Lower lobe of right lung (tissue), 2 donors: ENCODE data around the gene TMEM97. TPM values are rescaled to one million over a fixed set of nuclear protein-coding genes. Genes with fewer than 3 reads are reported as not detected.

ENCODE experiments used
- ATAC-seq, 2 donors: fragments of 200-7000 bp; cut with Tn5 transposase; one replicate each; pipeline ENCODE4 v1.9.1; 2020 to 2022; ENCODE audit warnings: mild to moderate bottlenecking in 2 of 2, moderate library complexity in 2 of 2
- DNase-seq: peaks from one replicate; pipeline ENCODE4 v3.0.0-alpha.2; 2020
- H3K27ac ChIP-seq: fragments of 200-600 bp; one replicate; pipeline ENCODE4 v1.8.0; 2022
- H3K27me3 ChIP-seq: fragments of 200-600 bp; one replicate; pipeline ENCODE4 v1.8.0; 2022; ENCODE audit warnings: low read depth
- H3K36me3 ChIP-seq: fragments of 200-600 bp; one replicate; pipeline ENCODE4 v1.8.0; 2022; ENCODE audit warnings: mild to moderate bottlenecking
- H3K4me1 ChIP-seq: fragments of 200-600 bp; one replicate; pipeline ENCODE4 v1.8.0; 2022
- H3K4me3 ChIP-seq: fragments of 200-600 bp; one replicate; pipeline ENCODE4 v1.8.0; 2022; ENCODE audit warnings: mild to moderate bottlenecking
- H3K9me3 ChIP-seq: fragments of 200-600 bp; one replicate; pipeline ENCODE4 v1.8.0; 2022
- CTCF ChIP-seq: fragments of 200-600 bp; IDR thresholded peaks from one replicate; pipeline ENCODE4 v1.8.0; 2022; ENCODE audit warnings: antibody characterized with exemption, mild to moderate bottlenecking
- intact Hi-C: fragments of 100-400 bp; cut with DNase I; formaldehyde crosslinking; loops from one replicate; pipeline ENCODE4 v1.11.0; 2022
- microRNA-seq: library from miRNA; unstranded; fragments of <30 nt; microRNA quantifications from one replicate; pipeline ENCODE4 v1.2.0, GENCODE V29; 2020; ENCODE audit warnings: borderline number of aligned reads
- total RNA-seq: library from RNA; stranded (reverse); fragmentation: NEBNext Ultra II Directional; extraction: Animal tissue kit (Norgen Biotek cat#: 25700); gene quantifications from one replicate; pipeline ENCODE4 v1.2.1, GENCODE V29; 2021
- donor health status: DM: no; HTN: yes; CAD: no; lungs with severe emphysema.

TMEM97 gene
- total RNA-seq, 1 donor from 2014 or later = 51.5 TPM

- no peak for TF ChIP-seq CTCF
- Histone ChIP-seq H3K27me3 (peaks cover 4% of the 10 kb centered on the region), H3K9me3 (no peaks in the 10 kb centered on the region), H3K27ac (peak overlapping the region; percentile 50), H3K36me3 (no peaks in the 10 kb centered on the region), H3K4me1 (peaks cover 36% of the 10 kb centered on the region), H3K4me3 (peak overlapping the region; percentile 52)
- intact Hi-C loops = no loop called here
- DNase-seq = no peak
- peak; percentile 23 to 24 for ATAC-seq
Measured at GRCh38 chr17:28372203-28372944, 53.4 kb downstream of the TMEM97 start.

- peak overlapping the region; percentile 52 for H3K4me3 ChIP-seq
- H3K4me1 ChIP-seq = peaks cover 36% of the 10 kb centered on the region
- no peak overlapping the region for H3K27ac ChIP-seq
- H3K9me3 ChIP-seq = no peaks in the 10 kb centered on the region
- no peak for ATAC-seq
- peaks cover 4% of the 10 kb centered on the region for H3K27me3 ChIP-seq
- intact Hi-C loops = no loop called here
- no peaks in the 10 kb centered on the region for H3K36me3 ChIP-seq
- TF ChIP-seq CTCF = no peak
- no peak for DNase-seq
Measured at GRCh38 chr17:28372945-28373274, 53.9 kb downstream of the TMEM97 start.

Small RNAs within 50 kb of the gene (microRNA-seq; reads per million reads assigned to microRNA genes)
- gene MIR4723 = not detected

Other genes with a start within 250 kb of the TMEM97 start
- gene IFT20, start 16.3 kb downstream of the TMEM97 start, total RNA-seq = 33.2 TPM
- 56.1 TPM for gene TNFAIP1, start 16.6 kb downstream of the TMEM97 start, total RNA-seq
- gene POLDIP2, start 38.3 kb downstream of the TMEM97 start, total RNA-seq = 54.7 TPM
- gene SEBOX, start 46.0 kb downstream of the TMEM97 start, total RNA-seq = not detected
- 1.3 TPM for gene VTN, start 51.1 kb downstream of the TMEM97 start, total RNA-seq
- 14.1 TPM for gene SARM1, start 52.5 kb downstream of the TMEM97 start, total RNA-seq
- 23.3 TPM for gene SLC46A1, start 87.0 kb downstream of the TMEM97 start, total RNA-seq
- gene SLC13A2, start 154.4 kb downstream of the TMEM97 start, total RNA-seq = not detected
- 0.15 TPM for gene FOXN1, start 187.1 kb downstream of the TMEM97 start, total RNA-seq
- gene UNC119, start 233.4 kb downstream of the TMEM97 start, total RNA-seq = 27.0 TPM